D721Med (cell line): ENCODE measurements around the gene ST3GAL5.

Experiments
- DNase-seq: peaks from one replicate; pipeline ENCODE4 v3.0.0; 2011; ENCODE audit warnings: low spot score; ENCODE audit not compliant: insufficient read length
- FAIRE-seq: peaks from 2 replicates; lab custom pipeline; 2011; peaks lifted over from hg19 to GRCh38; lab: Jason Lieb, UNC
- CTCF ChIP-seq: IDR thresholded peaks from 2 replicates; pipeline ENCODE4 v1.5.1; 2012; ENCODE audit warnings: mild to moderate bottlenecking, control low read depth; ENCODE audit not compliant: insufficient read depth; ENCODE audit errors: missing control alignments

ST3GAL5 gene

GRCh38 chr2:85925216-85925671 lies 36.5 kb upstream of the ST3GAL5 start:
- no peak for DNase-seq
- FAIRE-seq, result no peak
- no peak for TF ChIP-seq CTCF

- FAIRE-seq (no peak), DNase-seq (no peak)
- no peak for TF ChIP-seq CTCF
Observed at GRCh38 chr2:85924522-85924921, 35.7 kb upstream of the ST3GAL5 start.

- DNase-seq (no peak), FAIRE-seq (no peak)
- TF ChIP-seq CTCF, result no peak
Observed at GRCh38 chr2:85922199-85922598, 33.4 kb upstream of the ST3GAL5 start.

GRCh38 chr2:85921659-85922058 lies 32.9 kb upstream of the ST3GAL5 start:
- FAIRE-seq, result no peak
- no peak for TF ChIP-seq CTCF
- no peak for DNase-seq

GRCh38 chr2:85920810-85921545 lies 32.2 kb upstream of the ST3GAL5 start:
- FAIRE-seq (no peak), DNase-seq (no peak)
- TF ChIP-seq CTCF, result no peak

GRCh38 chr2:85917887-85918795 lies 29.4 kb upstream of the ST3GAL5 start:
- DNase-seq, result no peak
- no peak for FAIRE-seq
- no peak for TF ChIP-seq CTCF
